PC-3 (cell line): Measurements from ENCODE around the gene ZBED6. TPM values are rescaled to one million over a fixed set of nuclear protein-coding genes. Genes with fewer than 3 reads are reported as not detected.

ENCODE experiments used
- ATAC-seq: fragments of 200-7000 bp; cut with Tn5 transposase; 2 replicates; pipeline ENCODE4 v1.9.1; 2020; ENCODE audit warnings: mild to moderate bottlenecking, moderate library complexity
- BruUV-seq: library from RNA; stranded (reverse); fragments of 400-500 nt; replicated peaks from 2 replicates; lab custom pipeline; 2021; lab: Mats Ljungman, UMichigan
- CTCF ChIA-PET: fragments of 300-600 bp; sonication (Branson Sonifier 250); formaldehyde crosslinking; loops from one replicate; lab custom pipeline; 2022; ENCODE audit warnings: antibody characterized with exemption; lab: Charles Lee
- POLR2A ChIA-PET: fragments of 300-600 bp; sonication (Branson Sonifier 250); formaldehyde crosslinking; loops from one replicate; lab custom pipeline; 2022; ENCODE audit warnings: antibody characterized with exemption; ENCODE audit not compliant: unreplicated experiment; lab: Charles Lee
- DNase-seq: peaks from one replicate; pipeline ENCODE4 v3.0.0-alpha.2; 2015
- H2AFZ ChIP-seq: fragments of 300-600 bp; sonication (generic); 2 replicates; pipeline ENCODE4 v1.6.0; 2016; ENCODE audit warnings: antibody characterized with exemption, low read length
- H3F3A ChIP-seq: fragments of 300-600 bp; sonication (generic); one replicate; pipeline ENCODE4 v1.6.0; 2017; ENCODE audit warnings: antibody characterized with exemption, low read length, control low read depth, mild to moderate bottlenecking; ENCODE audit not compliant: unreplicated experiment
- H3K27ac ChIP-seq: fragments of 300-600 bp; sonication (generic); 2 replicates; pipeline ENCODE4 v1.5.1; 2016; ENCODE audit warnings: mild to moderate bottlenecking, low read length
- H3K27me3 ChIP-seq: fragments of 300-600 bp; sonication (generic); 2 replicates; pipeline ENCODE4 v1.6.1; 2016; ENCODE audit warnings: low read length, mixed read lengths
- H3K36me3 ChIP-seq: fragments of 300-600 bp; sonication (generic); 2 replicates; pipeline ENCODE4 v1.6.1; 2016; ENCODE audit warnings: low read depth, mixed run types, low read length, mixed read lengths
- H3K4me1 ChIP-seq: fragments of 300-600 bp; sonication (generic); 2 replicates; pipeline ENCODE4 v1.5.1; 2016; ENCODE audit warnings: low read length; ENCODE audit not compliant: insufficient read depth
- H3K4me2 ChIP-seq: fragments of 300-600 bp; sonication (generic); 2 replicates; pipeline ENCODE4 v1.6.0; 2016; ENCODE audit warnings: low read length
- H3K4me3 ChIP-seq: fragments of 300-600 bp; sonication (generic); 2 replicates; pipeline ENCODE4 v1.5.1; 2016; ENCODE audit warnings: mild to moderate bottlenecking, low read length, mixed read lengths
- H3K79me2 ChIP-seq: fragments of 300-600 bp; sonication (generic); 2 replicates; pipeline ENCODE4 v1.6.1; 2017; ENCODE audit warnings: low read length, mixed read lengths
- H3K9ac ChIP-seq: fragments of 300-600 bp; sonication (generic); 2 replicates; pipeline ENCODE4 v1.6.0; 2016; ENCODE audit warnings: mild to moderate bottlenecking, low read length
- H3K9me2 ChIP-seq: fragments of 300-600 bp; sonication (generic); replicated peaks from 2 replicates; pipeline ENCODE4 v1.6.1; 2016; ENCODE audit warnings: mixed run types, low read length, mixed read lengths
- H3K9me3 ChIP-seq: fragments of 300-600 bp; sonication (generic); 2 replicates; pipeline ENCODE4 v1.6.1; 2016; ENCODE audit warnings: low read length, mixed read lengths
- H4K20me1 ChIP-seq: fragments of 300-600 bp; sonication (generic); 2 replicates; pipeline ENCODE4 v1.6.1; 2016; ENCODE audit warnings: low read length, mixed read lengths
- EZH2 ChIP-seq: fragments of 300-600 bp; sonication (generic); IDR thresholded peaks from one replicate; pipeline ENCODE4 v1.6.1; 2017; ENCODE audit warnings: antibody characterized with exemption, mild to moderate bottlenecking, low read length; ENCODE audit not compliant: unreplicated experiment
- EZH2phosphoT487 ChIP-seq: fragments of 300-600 bp; sonication (generic); IDR thresholded peaks from 2 replicates; pipeline ENCODE4 v1.6.1; 2018; ENCODE audit warnings: mild to moderate bottlenecking, antibody characterized with exemption, low read length, borderline replicate concordance
- intact Hi-C: fragments of 100-400 bp; cut with micrococcal nuclease; formaldehyde crosslinking; loops from 2 replicates; pipeline ENCODE4 v1.9.0; 2023
- total RNA-seq: library from RNA; depleted of rRNA; stranded (reverse); fragments of >200 nt; gene quantifications from 2 replicates; pipeline ENCODE4 v1.2.3, GENCODE V29; 2014
- TF ChIP-seq, protein P1 (sequence below): fragments of 300-600 bp; sonication (generic); conservative IDR thresholded peaks from 2 replicates; pipeline ENCODE4 v1.5.1; 2017; ENCODE audit warnings: antibody characterized with exemption, low read depth, mild to moderate bottlenecking, low read length

Gene ZBED6
- total RNA-seq, 1 experiment from 2014 or later: 12.9 TPM

DNA sequence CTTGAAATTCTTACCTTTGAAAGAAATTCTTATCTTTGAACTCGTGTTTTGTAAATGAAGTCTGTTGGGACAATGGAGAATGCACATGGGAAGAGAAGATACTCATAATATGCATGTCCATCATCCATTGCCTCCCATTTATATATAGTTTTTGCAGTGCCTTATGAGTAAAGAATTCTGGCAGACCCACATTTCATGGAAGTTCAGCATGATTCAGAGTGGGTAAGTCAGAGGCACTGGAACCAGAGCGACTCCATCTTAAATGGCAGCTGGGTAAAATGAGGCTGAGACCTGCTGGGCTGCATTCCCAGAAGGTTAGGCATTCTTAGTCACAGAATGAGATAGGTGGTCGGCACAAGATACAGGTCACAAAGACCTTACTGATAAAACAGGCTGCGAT, 16.6 kb upstream of the ZBED6 start:
- Histone ChIP-seq H3K79me2 (no peaks in the 10 kb centered on the region), H3K9ac (no peak overlapping the region), H3K4me2 (no peak overlapping the region), H3K4me3 (no peak overlapping the region), H3K27me3 (no peaks in the 10 kb centered on the region), H3K27ac (no peak overlapping the region), H4K20me1 (no peaks in the 10 kb centered on the region), H3K9me3 (no peaks in the 10 kb centered on the region), H3K36me3 (no peaks in the 10 kb centered on the region), H3F3A (no peaks in the 10 kb centered on the region), H3K4me1 (no peaks in the 10 kb centered on the region), H3K9me2 (no peaks in the 10 kb centered on the region), H2AFZ (no peak overlapping the region)
- DNase-seq: no peak
- intact Hi-C loops: no loop called here
- no TSS peak for BruUV-seq
- no peak for ATAC-seq
- TF ChIP-seq EZH2phosphoT487 (no peak), EZH2 (no peak)
- TF ChIP-seq, protein P1, sequence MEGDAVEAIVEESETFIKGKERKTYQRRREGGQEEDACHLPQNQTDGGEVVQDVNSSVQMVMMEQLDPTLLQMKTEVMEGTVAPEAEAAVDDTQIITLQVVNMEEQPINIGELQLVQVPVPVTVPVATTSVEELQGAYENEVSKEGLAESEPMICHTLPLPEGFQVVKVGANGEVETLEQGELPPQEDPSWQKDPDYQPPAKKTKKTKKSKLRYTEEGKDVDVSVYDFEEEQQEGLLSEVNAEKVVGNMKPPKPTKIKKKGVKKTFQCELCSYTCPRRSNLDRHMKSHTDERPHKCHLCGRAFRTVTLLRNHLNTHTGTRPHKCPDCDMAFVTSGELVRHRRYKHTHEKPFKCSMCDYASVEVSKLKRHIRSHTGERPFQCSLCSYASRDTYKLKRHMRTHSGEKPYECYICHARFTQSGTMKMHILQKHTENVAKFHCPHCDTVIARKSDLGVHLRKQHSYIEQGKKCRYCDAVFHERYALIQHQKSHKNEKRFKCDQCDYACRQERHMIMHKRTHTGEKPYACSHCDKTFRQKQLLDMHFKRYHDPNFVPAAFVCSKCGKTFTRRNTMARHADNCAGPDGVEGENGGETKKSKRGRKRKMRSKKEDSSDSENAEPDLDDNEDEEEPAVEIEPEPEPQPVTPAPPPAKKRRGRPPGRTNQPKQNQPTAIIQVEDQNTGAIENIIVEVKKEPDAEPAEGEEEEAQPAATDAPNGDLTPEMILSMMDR: no peak
- CTCF ChIA-PET: no interaction called here
- POLR2A ChIA-PET: no interaction called here

DNA sequence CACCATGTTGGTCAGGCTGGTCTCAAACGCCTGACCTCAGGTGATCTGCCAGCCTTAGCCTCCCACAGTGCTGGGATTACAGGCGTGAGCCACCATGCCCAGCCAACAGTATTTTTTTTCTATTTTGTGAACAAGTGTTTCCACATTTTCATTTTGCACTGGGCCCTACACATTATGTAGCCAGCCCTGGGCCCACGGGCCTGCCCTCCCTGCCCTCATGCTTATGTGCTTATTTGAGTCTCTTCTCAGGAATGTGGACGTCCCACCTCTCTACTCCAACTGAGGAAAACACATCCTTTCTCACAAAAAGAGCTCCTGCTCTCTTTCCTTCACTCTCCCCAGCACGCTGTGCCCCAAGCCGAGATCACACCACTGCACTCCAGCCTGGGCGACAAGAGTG, 13.5 kb upstream of the ZBED6 start:
- H2AFZ ChIP-seq: no peak overlapping the region
- no peaks in the 10 kb centered on the region for H3K9me3 ChIP-seq
- no peak overlapping the region for H3K9ac ChIP-seq
- POLR2A ChIA-PET: no interaction called here
- no peaks in the 10 kb centered on the region for H4K20me1 ChIP-seq
- H3K79me2 ChIP-seq: no peaks in the 10 kb centered on the region
- H3K4me1 ChIP-seq: no peaks in the 10 kb centered on the region
- no peaks in the 10 kb centered on the region for H3K9me2 ChIP-seq
- no peaks in the 10 kb centered on the region for H3K36me3 ChIP-seq
- DNase-seq (no peak), ATAC-seq (no peak)
- no peaks in the 10 kb centered on the region for H3F3A ChIP-seq
- intact Hi-C loops: no loop called here
- TF ChIP-seq, protein P1: no peak
- no peak for TF ChIP-seq EZH2
- no peak for TF ChIP-seq EZH2phosphoT487
- H3K4me2 ChIP-seq: no peak overlapping the region
- CTCF ChIA-PET: no interaction called here
- H3K27ac ChIP-seq: no peak overlapping the region
- H3K4me3 ChIP-seq: no peak overlapping the region
- no peaks in the 10 kb centered on the region for H3K27me3 ChIP-seq
- BruUV-seq: no TSS peak

DNA sequence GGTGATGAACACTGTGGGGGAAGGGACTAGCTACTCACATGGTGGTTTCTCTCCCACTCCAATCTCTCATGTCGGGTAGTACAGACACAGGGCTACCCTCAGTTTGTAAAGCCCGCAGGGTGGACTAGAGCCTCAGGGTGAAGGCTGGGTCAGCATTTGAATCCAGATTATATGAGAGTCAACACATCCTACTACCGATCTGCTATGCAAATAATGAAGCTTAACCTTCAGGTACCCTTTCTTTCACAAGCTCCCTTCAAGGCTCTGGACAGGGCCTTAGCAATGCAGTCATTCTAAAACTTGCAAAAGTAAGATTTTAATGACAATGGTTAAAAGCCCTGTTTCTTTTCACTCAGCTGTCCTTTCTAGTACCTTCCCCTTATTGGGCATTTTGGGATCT, 5.5 kb upstream of the ZBED6 start:
- intact Hi-C loops: loop anchor here (10.0 kb wide), 2 partner anchors 165 to 255 kb away; partner anchors contain the start of gene ATP2B4
- H3K27ac ChIP-seq: no peak overlapping the region
- TF ChIP-seq EZH2: no peak
- TF ChIP-seq EZH2phosphoT487: no peak
- TF ChIP-seq, protein P1: no peak
- CTCF ChIA-PET: no interaction called here
- peaks cover 2% of the 10 kb centered on the region; the same call in 1 of the 2 replicates for H3K79me2 ChIP-seq
- H3K36me3 ChIP-seq: no peaks in the 10 kb centered on the region
- H3F3A ChIP-seq: no peaks in the 10 kb centered on the region
- POLR2A ChIA-PET: interaction anchor here (0.6 kb wide), 1 partner anchor 241 kb away, joined by 3 read pairs; no protein-coding TSS in a partner anchor
- H3K9me3 ChIP-seq: no peaks in the 10 kb centered on the region
- ATAC-seq (no peak), DNase-seq (no peak)
- no peak overlapping the region for H3K4me2 ChIP-seq
- no TSS peak for BruUV-seq
- no peaks in the 10 kb centered on the region for H3K27me3 ChIP-seq
- H2AFZ ChIP-seq: no peak overlapping the region
- H4K20me1 ChIP-seq: no peaks in the 10 kb centered on the region
- no peak overlapping the region for H3K4me3 ChIP-seq
- H3K9me2 ChIP-seq: no peaks in the 10 kb centered on the region
- peaks cover 3% of the 10 kb centered on the region; the same call in 1 of the 2 replicates for H3K4me1 ChIP-seq
- no peak overlapping the region for H3K9ac ChIP-seq
